HepG2 (cell line): ENCODE measurements around the gene PAQR6. TPM values are rescaled to one million over a fixed set of nuclear protein-coding genes. Genes with fewer than 3 reads are reported as not detected.

Source experiments
- DNMT1 ChIP-seq: sonication (generic); formaldehyde crosslinking; IDR thresholded peaks from 2 replicates; pipeline ENCODE4 v1.5.1; 2020; ENCODE audit warnings: mild to moderate bottlenecking, missing genetic modification reagents
- HDAC2 ChIP-seq: sonication (generic); formaldehyde crosslinking; IDR thresholded peaks from 2 replicates; pipeline ENCODE4 v1.4.0; 2020; ENCODE audit warnings: missing genetic modification reagents
- HOXD1 ChIP-seq: sonication (generic); formaldehyde crosslinking; IDR thresholded peaks from 2 replicates; pipeline ENCODE4 v1.5.0; 2020; ENCODE audit warnings: missing genetic modification reagents
- KLF12 ChIP-seq: sonication (generic); formaldehyde crosslinking; IDR thresholded peaks from 2 replicates; pipeline ENCODE4 v1.4.0; 2020; ENCODE audit warnings: missing genetic modification reagents, borderline replicate concordance
- SNRNP70 ChIP-seq: fragments of 200-400 bp; formaldehyde crosslinking; IDR thresholded peaks from 2 replicates; pipeline ENCODE4 v1.6.1; 2017; ENCODE audit warnings: mild to moderate bottlenecking, low read depth, low read length, moderate library complexity
- ZFX ChIP-seq: sonication (generic); formaldehyde crosslinking; IDR thresholded peaks from 2 replicates; pipeline ENCODE4 v1.4.0; 2020; ENCODE audit warnings: mild to moderate bottlenecking, low read depth, missing genetic modification reagents, moderate library complexity
- ZNF274 ChIP-seq: sonication (generic); formaldehyde crosslinking; IDR thresholded peaks from 2 replicates; pipeline ENCODE4 v1.5.1; 2020; ENCODE audit warnings: mild to moderate bottlenecking, missing genetic modification reagents
- ZNF580 ChIP-seq: IDR thresholded peaks from 2 replicates; pipeline ENCODE4 v1.6.1; 2016; ENCODE audit warnings: low read depth, borderline replicate concordance
- ZNF891 ChIP-seq: sonication (generic); formaldehyde crosslinking; IDR thresholded peaks from 2 replicates; pipeline ENCODE4 v1.5.0; 2020; ENCODE audit warnings: mild to moderate bottlenecking, missing genetic modification reagents
- polyA plus RNA-seq, 8 experiments: library from polyadenylated mRNA; depleted of rRNA in 3 of 8; stranded (reverse) in 7 of 8; unstranded in 1 of 8; fragments of >200 nt; fragmentation: Illumina TruSeq in 4 of 8; extraction: Trizol in 4 of 8; gene quantifications; 2 replicates each; pipeline versions ENCODE4 v1.2.1 to v1.2.3, GENCODE V29; 2011 to 2016; ENCODE audit warnings: low read depth in 4 of 8, missing spikeins in 1 of 8, mixed read lengths in 1 of 8; ENCODE audit not compliant: insufficient read depth in 1 of 8
- total RNA-seq, 5 experiments: library from RNA; depleted of rRNA; stranded (reverse); fragments of >200 nt; fragmentation: Illumina TruSeq; extraction: Trizol; gene quantifications; 2 replicates each; pipeline ENCODE4 v1.2.3, GENCODE V29; 2016; ENCODE audit warnings: low read depth in 1 of 5
- TF ChIP-seq, protein P1 (sequence below), 2 experiments: fragments of 450-650 bp in 1 of 2; sonication (generic) in 1 of 2; formaldehyde crosslinking in 1 of 2; IDR thresholded peaks; 2 replicates each; pipeline versions ENCODE4 v1.6.1 to v1.8.0; 2016 to 2022; ENCODE audit warnings: antibody characterized with exemption in 1 of 2, mild to moderate bottlenecking in 1 of 2, missing genetic modification reagents in 1 of 2
- TF ChIP-seq, protein P2 (sequence below): sonication (generic); formaldehyde crosslinking; IDR thresholded peaks from 2 replicates; pipeline ENCODE4 v1.5.1; 2020; ENCODE audit warnings: missing genetic modification reagents, mild to moderate bottlenecking, borderline replicate concordance
- TF ChIP-seq, protein P3 (sequence below): sonication (generic); formaldehyde crosslinking; IDR thresholded peaks from 2 replicates; pipeline ENCODE4 v1.5.0; 2020; ENCODE audit warnings: missing genetic modification reagents

The PAQR6 gene
- total and polyA plus RNA-seq, 2 of the 13 experiments (the other 11 are each of a cell fraction or from before 2014, with no cell fraction given): 0.82 to 1.4 TPM

DNA sequence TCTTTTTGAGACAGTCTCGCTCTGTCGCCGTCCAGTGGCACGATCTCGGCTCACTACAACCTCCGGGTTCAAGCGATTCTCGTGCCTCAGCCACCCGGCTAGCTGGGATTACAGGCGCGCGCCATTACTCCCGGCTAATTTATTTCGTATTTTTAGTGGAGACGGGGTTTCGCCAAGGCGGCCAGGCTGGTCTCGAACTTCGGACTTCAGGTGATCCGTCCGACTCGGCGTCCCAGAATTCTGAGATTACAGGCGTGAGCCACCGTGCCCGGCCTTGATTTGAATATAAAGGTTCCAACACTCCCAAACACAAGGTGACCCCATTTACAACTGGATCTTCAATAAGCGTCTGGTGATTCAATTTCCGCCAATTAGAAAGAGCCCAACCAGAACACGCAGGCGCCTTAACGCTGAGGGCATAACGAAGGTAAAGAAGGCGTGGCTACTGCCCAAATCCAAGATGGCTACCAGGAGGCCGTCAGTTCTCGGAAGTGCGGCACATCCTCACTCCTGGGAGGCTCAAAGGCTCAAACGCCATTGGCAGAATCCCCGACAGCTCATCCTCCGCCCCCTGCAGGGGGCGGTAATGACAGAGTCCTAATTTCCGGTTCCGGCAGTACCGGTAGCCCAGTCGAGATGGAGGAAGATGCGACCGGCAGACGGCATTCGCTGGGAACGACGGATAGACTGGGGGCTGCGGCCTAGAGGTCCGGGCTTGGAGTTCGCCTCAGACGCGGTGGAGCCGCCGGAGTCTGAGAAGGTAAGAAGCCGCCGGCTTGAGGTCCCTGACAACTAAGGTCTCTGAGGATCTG, 54.2 kb downstream of the PAQR6 start, which contains the start of gene SLC25A44 (continued):
- TF ChIP-seq HDAC2 (CRISPR knock-in tag): peak; percentile 49
- TF ChIP-seq, protein P1, sequence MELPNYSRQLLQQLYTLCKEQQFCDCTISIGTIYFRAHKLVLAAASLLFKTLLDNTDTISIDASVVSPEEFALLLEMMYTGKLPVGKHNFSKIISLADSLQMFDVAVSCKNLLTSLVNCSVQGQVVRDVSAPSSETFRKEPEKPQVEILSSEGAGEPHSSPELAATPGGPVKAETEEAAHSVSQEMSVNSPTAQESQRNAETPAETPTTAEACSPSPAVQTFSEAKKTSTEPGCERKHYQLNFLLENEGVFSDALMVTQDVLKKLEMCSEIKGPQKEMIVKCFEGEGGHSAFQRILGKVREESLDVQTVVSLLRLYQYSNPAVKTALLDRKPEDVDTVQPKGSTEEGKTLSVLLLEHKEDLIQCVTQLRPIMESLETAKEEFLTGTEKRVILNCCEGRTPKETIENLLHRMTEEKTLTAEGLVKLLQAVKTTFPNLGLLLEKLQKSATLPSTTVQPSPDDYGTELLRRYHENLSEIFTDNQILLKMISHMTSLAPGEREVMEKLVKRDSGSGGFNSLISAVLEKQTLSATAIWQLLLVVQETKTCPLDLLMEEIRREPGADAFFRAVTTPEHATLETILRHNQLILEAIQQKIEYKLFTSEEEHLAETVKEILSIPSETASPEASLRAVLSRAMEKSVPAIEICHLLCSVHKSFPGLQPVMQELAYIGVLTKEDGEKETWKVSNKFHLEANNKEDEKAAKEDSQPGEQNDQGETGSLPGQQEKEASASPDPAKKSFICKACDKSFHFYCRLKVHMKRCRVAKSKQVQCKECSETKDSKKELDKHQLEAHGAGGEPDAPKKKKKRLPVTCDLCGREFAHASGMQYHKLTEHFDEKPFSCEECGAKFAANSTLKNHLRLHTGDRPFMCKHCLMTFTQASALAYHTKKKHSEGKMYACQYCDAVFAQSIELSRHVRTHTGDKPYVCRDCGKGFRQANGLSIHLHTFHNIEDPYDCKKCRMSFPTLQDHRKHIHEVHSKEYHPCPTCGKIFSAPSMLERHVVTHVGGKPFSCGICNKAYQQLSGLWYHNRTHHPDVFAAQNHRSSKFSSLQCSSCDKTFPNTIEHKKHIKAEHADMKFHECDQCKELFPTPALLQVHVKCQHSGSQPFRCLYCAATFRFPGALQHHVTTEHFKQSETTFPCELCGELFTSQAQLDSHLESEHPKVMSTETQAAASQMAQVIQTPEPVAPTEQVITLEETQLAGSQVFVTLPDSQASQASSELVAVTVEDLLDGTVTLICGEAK (IDR thresholded peaks at IDR 0.05): peak; percentile 48; the same call in 1 of the 2 replicates
- TF ChIP-seq, protein P1 (CRISPR knock-in tag; IDR thresholded peaks at IDR 0.05): no peak
- TF ChIP-seq ZNF891 (CRISPR knock-in tag): peak; percentile 30; the same call in 1 of the 2 replicates
- no peak; the same call in 1 of the 2 replicates for TF ChIP-seq KLF12 (CRISPR knock-in tag)
- 0 out of 2 replicates have a peak, but pooled peaks have one; percentile 27 for TF ChIP-seq ZNF580 (CRISPR knock-in tag)
- TF ChIP-seq DNMT1 (CRISPR knock-in tag): no peak
- TF ChIP-seq, protein P2, sequence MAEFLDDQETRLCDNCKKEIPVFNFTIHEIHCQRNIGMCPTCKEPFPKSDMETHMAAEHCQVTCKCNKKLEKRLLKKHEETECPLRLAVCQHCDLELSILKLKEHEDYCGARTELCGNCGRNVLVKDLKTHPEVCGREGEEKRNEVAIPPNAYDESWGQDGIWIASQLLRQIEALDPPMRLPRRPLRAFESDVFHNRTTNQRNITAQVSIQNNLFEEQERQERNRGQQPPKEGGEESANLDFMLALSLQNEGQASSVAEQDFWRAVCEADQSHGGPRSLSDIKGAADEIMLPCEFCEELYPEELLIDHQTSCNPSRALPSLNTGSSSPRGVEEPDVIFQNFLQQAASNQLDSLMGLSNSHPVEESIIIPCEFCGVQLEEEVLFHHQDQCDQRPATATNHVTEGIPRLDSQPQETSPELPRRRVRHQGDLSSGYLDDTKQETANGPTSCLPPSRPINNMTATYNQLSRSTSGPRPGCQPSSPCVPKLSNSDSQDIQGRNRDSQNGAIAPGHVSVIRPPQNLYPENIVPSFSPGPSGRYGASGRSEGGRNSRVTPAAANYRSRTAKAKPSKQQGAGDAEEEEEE (CRISPR knock-in tag): no peak
- no peak for TF ChIP-seq ZNF274
- TF ChIP-seq, protein P3, sequence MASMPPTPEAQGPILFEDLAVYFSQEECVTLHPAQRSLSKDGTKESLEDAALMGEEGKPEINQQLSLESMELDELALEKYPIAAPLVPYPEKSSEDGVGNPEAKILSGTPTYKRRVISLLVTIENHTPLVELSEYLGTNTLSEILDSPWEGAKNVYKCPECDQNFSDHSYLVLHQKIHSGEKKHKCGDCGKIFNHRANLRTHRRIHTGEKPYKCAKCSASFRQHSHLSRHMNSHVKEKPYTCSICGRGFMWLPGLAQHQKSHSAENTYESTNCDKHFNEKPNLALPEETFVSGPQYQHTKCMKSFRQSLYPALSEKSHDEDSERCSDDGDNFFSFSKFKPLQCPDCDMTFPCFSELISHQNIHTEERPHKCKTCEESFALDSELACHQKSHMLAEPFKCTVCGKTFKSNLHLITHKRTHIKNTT (CRISPR knock-in tag): no peak
- TF ChIP-seq SNRNP70: no peak
- peak; percentile 74; the same call in 1 of the 2 replicates for TF ChIP-seq ZFX
- TF ChIP-seq HOXD1 (CRISPR knock-in tag): no peak
